Glutamatergic neuron (in vitro differentiated cells): Measurements from ENCODE around the gene GOLGA8M. TPM values are rescaled to one million over a fixed set of nuclear protein-coding genes. Genes with fewer than 3 reads are reported as not detected.
"Not testable (repeated sequence)": the region's sequence is repeated elsewhere in the genome, so short reads cannot be mapped to it uniquely, and the experiment has no call there.

Experiments
- DNase-seq: peaks from one replicate; pipeline ENCODE4 v3.0.0; 2022
- H3K27ac Mint-ChIP-seq: one replicate; pipeline ENCODE4 v1.8.0; 2020; ENCODE audit warnings: mild to moderate bottlenecking, mixed read lengths, inconsistent platforms; ENCODE audit not compliant: unreplicated experiment
- H3K27me3 Mint-ChIP-seq: one replicate; pipeline ENCODE4 v1.8.0; 2020; ENCODE audit warnings: mild to moderate bottlenecking, moderate library complexity, mixed read lengths, inconsistent platforms; ENCODE audit not compliant: unreplicated experiment
- H3K36me3 Mint-ChIP-seq: one replicate; pipeline ENCODE4 v1.8.0; 2020; ENCODE audit warnings: mild to moderate bottlenecking, mixed read lengths, inconsistent platforms; ENCODE audit not compliant: unreplicated experiment
- H3K4me1 Mint-ChIP-seq: one replicate; pipeline ENCODE4 v1.8.0; 2020; ENCODE audit warnings: mild to moderate bottlenecking, low read depth, mixed read lengths, inconsistent platforms; ENCODE audit not compliant: unreplicated experiment
- H3K4me3 Mint-ChIP-seq: one replicate; pipeline ENCODE4 v1.8.0; 2020; ENCODE audit warnings: mild to moderate bottlenecking, mixed read lengths, inconsistent platforms; ENCODE audit not compliant: unreplicated experiment
- H3K9me3 Mint-ChIP-seq: one replicate; pipeline ENCODE4 v1.8.0; 2020; ENCODE audit warnings: mild to moderate bottlenecking, moderate library complexity, mixed read lengths, inconsistent platforms; ENCODE audit not compliant: unreplicated experiment
- total RNA-seq: library from RNA; stranded (reverse); fragmentation: NEBNext Ultra II Directional; extraction: Animal tissue kit (Norgen Biotek cat#: 25700); gene quantifications from one replicate; pipeline ENCODE4 v1.2.1, GENCODE V29; 2021; ENCODE audit not compliant: unreplicated experiment

GOLGA8M gene
- total RNA-seq, 1 donor from 2014 or later, result not detected

- H3K36me3 Mint-ChIP-seq, H3K4me1 Mint-ChIP-seq, H3K27ac Mint-ChIP-seq, H3K27me3 Mint-ChIP-seq, H3K4me3 Mint-ChIP-seq, H3K9me3 Mint-ChIP-seq, DNase-seq: not testable (repeated sequence)
These were observed 47.6 kb downstream of the GOLGA8M start for GRCh38 chr15:28664575-28664974.

DNA sequence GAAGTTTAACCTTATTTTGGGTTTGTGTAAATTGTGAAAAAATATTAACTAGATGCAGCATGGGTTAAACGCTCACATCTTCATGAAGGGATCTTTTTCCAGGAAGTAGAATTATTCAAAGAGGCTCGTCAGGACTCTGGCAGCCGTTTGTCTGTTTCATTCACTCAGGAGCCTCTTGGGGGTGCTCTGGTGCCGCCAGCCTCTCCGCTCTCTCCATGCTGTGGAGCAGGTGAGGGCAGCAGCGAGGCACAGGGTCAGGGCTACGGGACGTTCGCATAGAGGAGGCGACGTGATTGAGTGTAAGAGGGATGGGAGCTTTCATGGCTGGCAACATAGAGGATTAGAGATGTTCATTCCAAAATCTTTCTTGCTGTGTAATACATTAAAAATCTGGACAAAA, 48.5 kb downstream of the GOLGA8M start:
- not testable (repeated sequence) for H3K36me3 Mint-ChIP-seq, H3K27me3 Mint-ChIP-seq, H3K9me3 Mint-ChIP-seq, H3K27ac Mint-ChIP-seq, DNase-seq, H3K4me3 Mint-ChIP-seq, H3K4me1 Mint-ChIP-seq

GRCh38 chr15:28660750-28661149, 51.5 kb downstream of the GOLGA8M start:
- DNase-seq, H3K27me3 Mint-ChIP-seq, H3K4me1 Mint-ChIP-seq, H3K4me3 Mint-ChIP-seq, H3K36me3 Mint-ChIP-seq, H3K9me3 Mint-ChIP-seq, H3K27ac Mint-ChIP-seq: not testable (repeated sequence)

DNA sequence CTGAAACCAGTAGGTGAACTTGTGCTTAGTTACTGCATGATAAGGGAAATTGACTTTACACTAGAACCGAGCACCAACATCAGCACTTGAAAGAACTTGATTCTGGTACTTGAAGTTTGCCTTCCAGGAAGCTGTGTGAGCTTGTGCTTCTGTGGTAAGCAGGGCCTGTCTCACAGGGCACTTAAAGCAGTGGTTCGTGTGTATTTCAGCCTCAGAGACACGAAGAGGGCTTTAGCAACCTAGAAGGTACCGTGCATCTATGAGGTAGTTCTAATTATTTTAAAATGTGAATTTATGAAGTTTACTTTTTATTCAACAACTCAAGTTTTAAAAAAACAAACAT, 56.2 kb downstream of the GOLGA8M start:
- H3K4me1 Mint-ChIP-seq, DNase-seq, H3K27ac Mint-ChIP-seq, H3K9me3 Mint-ChIP-seq, H3K36me3 Mint-ChIP-seq, H3K4me3 Mint-ChIP-seq, H3K27me3 Mint-ChIP-seq: not testable (repeated sequence)

DNA sequence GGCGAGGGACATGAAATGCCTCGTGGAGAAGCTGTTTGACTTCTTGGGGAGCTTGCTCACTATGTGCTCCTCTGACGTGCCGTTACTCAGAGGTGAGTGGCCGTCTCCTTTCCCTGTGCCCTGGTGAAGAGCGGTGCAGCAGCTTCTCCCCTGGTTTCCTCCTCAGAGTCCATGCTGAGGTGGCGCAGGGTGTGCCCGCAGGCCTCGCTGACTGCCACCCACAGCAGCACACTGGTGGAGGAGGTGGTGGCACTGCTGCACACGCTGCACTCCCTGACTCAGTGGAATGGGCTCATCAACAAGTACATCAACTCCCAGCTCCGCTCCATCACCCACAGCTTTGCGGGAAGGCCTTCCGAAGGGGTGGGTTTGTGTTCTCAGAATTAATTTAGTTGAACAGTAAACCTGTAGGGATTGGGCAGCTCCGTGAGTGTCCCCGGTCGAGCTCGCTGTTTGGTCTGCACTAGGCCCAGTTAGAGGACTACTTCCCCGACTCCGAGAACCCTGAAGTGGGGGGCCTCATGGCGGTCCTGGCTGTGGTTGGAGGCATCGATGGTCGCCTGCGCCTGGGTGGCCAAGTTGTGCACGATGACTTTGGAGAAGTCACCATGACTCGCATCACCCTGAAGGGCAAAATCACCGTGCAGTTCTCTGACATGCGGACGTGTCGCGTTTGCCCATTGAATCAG, 56.7 kb downstream of the GOLGA8M start:
- H3K9me3 Mint-ChIP-seq, H3K4me3 Mint-ChIP-seq, H3K27me3 Mint-ChIP-seq, H3K36me3 Mint-ChIP-seq, DNase-seq, H3K4me1 Mint-ChIP-seq, H3K27ac Mint-ChIP-seq: not testable (repeated sequence)

DNA sequence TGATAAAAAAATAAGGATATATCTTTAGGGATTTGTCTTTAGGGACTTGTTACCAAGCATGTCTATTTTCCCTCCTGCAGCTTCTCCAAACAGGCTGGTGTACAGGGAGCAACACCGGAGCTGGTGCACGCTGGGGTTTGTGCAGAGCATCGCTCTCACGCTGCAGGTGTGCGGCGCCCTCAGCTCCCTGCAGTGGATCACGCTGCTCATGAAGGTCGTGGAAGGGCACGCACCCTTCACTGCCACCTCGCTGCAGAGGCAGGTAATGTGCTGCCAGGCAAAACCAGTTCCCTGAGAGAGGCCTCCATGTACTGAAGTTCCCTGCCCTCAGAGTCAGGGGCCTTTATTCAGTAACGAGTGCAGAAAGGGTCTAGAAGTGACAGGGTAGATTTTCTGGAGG, 58.0 kb downstream of the GOLGA8M start:
- H3K9me3 Mint-ChIP-seq, H3K36me3 Mint-ChIP-seq, H3K4me1 Mint-ChIP-seq, H3K27ac Mint-ChIP-seq, H3K27me3 Mint-ChIP-seq, DNase-seq, H3K4me3 Mint-ChIP-seq: not testable (repeated sequence)

DNA sequence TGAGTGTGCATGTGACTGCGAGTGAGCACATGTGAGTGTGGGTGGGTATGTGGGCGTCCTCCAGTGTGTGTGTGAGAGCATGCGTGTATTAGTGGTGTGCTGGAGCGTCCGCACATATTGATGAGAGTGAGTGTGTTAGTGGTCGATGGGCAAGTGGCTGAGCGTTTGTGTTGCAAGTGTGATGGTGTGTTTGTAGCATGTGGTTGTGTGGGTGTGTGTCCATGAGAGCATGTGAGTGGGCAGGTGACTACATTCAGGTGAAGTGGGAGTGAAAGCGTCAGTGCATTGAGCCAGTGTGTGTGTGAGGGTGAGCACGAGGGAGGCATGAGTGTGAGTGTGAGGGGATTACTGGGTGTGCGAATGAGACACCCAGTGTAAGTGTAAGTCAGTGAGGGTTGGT, 59.7 kb downstream of the GOLGA8M start:
- not testable (repeated sequence) for H3K9me3 Mint-ChIP-seq, H3K27me3 Mint-ChIP-seq, H3K4me3 Mint-ChIP-seq, H3K36me3 Mint-ChIP-seq, DNase-seq, H3K4me1 Mint-ChIP-seq
- peak overlapping the region; percentile 40 for H3K27ac Mint-ChIP-seq

Other genes with a start within 250 kb of the GOLGA8M start
- gene GOLGA8G, start 179.4 kb downstream of the GOLGA8M start, total RNA-seq, result not detected
- not detected for gene GOLGA6L25, start 158.9 kb downstream of the GOLGA8M start, total RNA-seq
- not detected for gene GOLGA6L7, start 136.2 kb upstream of the GOLGA8M start, total RNA-seq
- gene APBA2, start 173.6 kb upstream of the GOLGA8M start, total RNA-seq, result 166 TPM